Measurements from ENCODE around the gene DENND6A.
A peak's percentile ranks its signal among the peaks of the same experiment; 100 is the strongest.

The DENND6A gene

GRCh38 chr3:57594576-57594975, 98.3 kb downstream of the DENND6A start:
- no peak for DNase-seq
- Mint-ChIP-seq H3K9me3 (no peaks in the 10 kb centered on the region), H3K4me1 (peaks cover 42% of the 10 kb centered on the region), H3K36me3 (ENCODE audit: low read depth) (peaks cover 48% of the 10 kb centered on the region), H3K4me3 (peak overlapping the region; percentile 98), H3K27me3 (ENCODE audit: low read depth, poor library complexity) (no peaks in the 10 kb centered on the region), H3K27ac (no peak overlapping the region)
- TF ChIP-seq CTCF (IDR thresholded peaks at IDR 0.05) = no peak

GRCh38 chr3:57594144-57594543, 98.7 kb downstream of the DENND6A start:
- Mint-ChIP-seq H3K27ac (no peak overlapping the region), H3K9me3 (no peaks in the 10 kb centered on the region), H3K4me3 (peak overlapping the region; percentile 98), H3K4me1 (peaks cover 38% of the 10 kb centered on the region), H3K36me3 (ENCODE audit: low read depth) (peaks cover 48% of the 10 kb centered on the region), H3K27me3 (ENCODE audit: low read depth, poor library complexity) (no peaks in the 10 kb centered on the region)
- DNase-seq = no peak
- TF ChIP-seq CTCF (IDR thresholded peaks at IDR 0.05) = no peak

GRCh38 chr3:57592306-57592705, 100.6 kb downstream of the DENND6A start:
- no peak overlapping the region for H3K4me3 Mint-ChIP-seq
- H3K27ac Mint-ChIP-seq = no peak overlapping the region
- no peak for DNase-seq
- no peak for TF ChIP-seq CTCF (IDR thresholded peaks at IDR 0.05)
- H3K4me1 Mint-ChIP-seq = peaks cover 27% of the 10 kb centered on the region
- peaks cover 52% of the 10 kb centered on the region for H3K36me3 Mint-ChIP-seq (ENCODE audit: low read depth)
- no peaks in the 10 kb centered on the region for H3K27me3 Mint-ChIP-seq (ENCODE audit: low read depth, poor library complexity)
- no peaks in the 10 kb centered on the region for H3K9me3 Mint-ChIP-seq

- no peak for DNase-seq
- TF ChIP-seq CTCF (IDR thresholded peaks at IDR 0.05) = no peak
- no peaks in the 10 kb centered on the region for H3K9me3 Mint-ChIP-seq
- no peak overlapping the region for H3K4me3 Mint-ChIP-seq
- H3K27me3 Mint-ChIP-seq (ENCODE audit: low read depth, poor library complexity) = no peaks in the 10 kb centered on the region
- no peak overlapping the region for H3K27ac Mint-ChIP-seq
- peaks cover under 1% of the 10 kb centered on the region for H3K4me1 Mint-ChIP-seq
- H3K36me3 Mint-ChIP-seq (ENCODE audit: low read depth) = peaks cover 52% of the 10 kb centered on the region
Observed at GRCh38 chr3:57587905-57588304, 105.0 kb downstream of the DENND6A start.

GRCh38 chr3:57586778-57587177, 106.1 kb downstream of the DENND6A start:
- TF ChIP-seq CTCF (IDR thresholded peaks at IDR 0.05) = no peak
- DNase-seq = no peak
- no peaks in the 10 kb centered on the region for H3K9me3 Mint-ChIP-seq
- no peaks in the 10 kb centered on the region for H3K27me3 Mint-ChIP-seq (ENCODE audit: low read depth, poor library complexity)
- H3K4me3 Mint-ChIP-seq = no peak overlapping the region
- no peaks in the 10 kb centered on the region for H3K4me1 Mint-ChIP-seq
- peaks cover 44% of the 10 kb centered on the region for H3K36me3 Mint-ChIP-seq (ENCODE audit: low read depth)
- H3K27ac Mint-ChIP-seq = peak overlapping the region; percentile 65

GRCh38 chr3:57583544-57583943, 109.3 kb downstream of the DENND6A start:
- H3K27me3 Mint-ChIP-seq (ENCODE audit: low read depth, poor library complexity) = no peaks in the 10 kb centered on the region
- H3K27ac Mint-ChIP-seq = peak overlapping the region; percentile 88

More at GRCh38 chr3:57583544-57583943, 109.3 kb downstream of the DENND6A start:
- DNase-seq = no peak
- no peaks in the 10 kb centered on the region for H3K4me1 Mint-ChIP-seq
- H3K9me3 Mint-ChIP-seq = no peaks in the 10 kb centered on the region
- TF ChIP-seq CTCF (IDR thresholded peaks at IDR 0.05) = no peak
- peaks cover 51% of the 10 kb centered on the region for H3K36me3 Mint-ChIP-seq (ENCODE audit: low read depth)
- H3K4me3 Mint-ChIP-seq = no peak overlapping the region
